GM21717 (cell line): Measurements from ENCODE around the gene NHSL2.
"Not testable (repeated sequence)": the region's sequence is repeated elsewhere in the genome, so short reads cannot be mapped to it uniquely, and the experiment has no call there.

ENCODE experiments used
- ATAC-seq: cut with Tn5 transposase; IDR thresholded peaks from one replicate; pipeline ENCODE4 v1.9.1; 2021; ENCODE audit warnings: mild to moderate bottlenecking, moderate library complexity; ENCODE audit not compliant: unreplicated experiment

Gene NHSL2

GRCh38 chrX:72146527-72146926 is 235.9 kb downstream of the NHSL2 start:
- no peak for ATAC-seq

- ATAC-seq, result no peak
Measured at GRCh38 chrX:72158773-72159172, 248.1 kb downstream of the NHSL2 start.

DNA sequence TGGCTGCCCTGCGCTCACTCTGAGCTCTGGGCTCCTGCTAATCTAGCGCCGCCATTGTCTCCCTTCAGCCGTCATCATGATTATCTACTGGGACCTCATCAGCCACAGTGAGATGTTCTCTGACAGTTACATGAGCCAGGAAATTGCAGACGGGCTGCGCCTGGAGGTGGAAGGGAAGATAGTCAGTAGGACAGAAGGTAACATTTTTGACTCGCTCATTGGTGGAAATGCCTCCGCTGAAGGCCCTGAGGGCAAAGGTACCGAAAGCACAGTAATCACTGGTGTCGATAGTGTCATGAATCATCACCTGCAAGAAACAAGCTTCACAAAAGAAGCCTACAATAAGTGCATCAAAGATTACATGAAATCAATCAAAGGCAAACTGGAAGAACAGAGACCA is 249.1 kb downstream of the NHSL2 start:
- ATAC-seq, result no peak

DNA sequence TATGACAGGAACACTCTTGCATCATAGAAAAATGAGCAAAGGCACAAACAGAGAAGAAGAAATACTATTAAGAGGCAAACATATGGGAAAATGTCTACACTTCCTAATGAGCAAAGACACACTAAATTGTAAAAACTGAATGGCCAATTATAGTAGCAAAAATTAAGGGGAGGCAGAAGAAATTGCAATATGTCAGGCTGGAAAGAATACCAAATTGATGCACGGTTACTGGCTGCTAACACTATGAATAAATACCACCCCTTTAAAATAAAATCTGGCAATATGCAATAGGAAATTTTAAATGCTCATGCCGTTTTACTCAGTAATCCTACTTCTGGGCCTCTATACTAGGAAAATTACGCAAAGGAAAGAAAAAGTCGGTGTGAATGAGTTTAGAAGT is 254.9 kb downstream of the NHSL2 start:
- no peak for ATAC-seq

GRCh38 chrX:72169008-72169728 is 258.5 kb downstream of the NHSL2 start:
- no peak for ATAC-seq

- ATAC-seq, result not testable (repeated sequence)
Measured at GRCh38 chrX:72176289-72176688, 265.6 kb downstream of the NHSL2 start.

GRCh38 chrX:72176981-72177380 is 266.3 kb downstream of the NHSL2 start:
- ATAC-seq, result no peak

DNA sequence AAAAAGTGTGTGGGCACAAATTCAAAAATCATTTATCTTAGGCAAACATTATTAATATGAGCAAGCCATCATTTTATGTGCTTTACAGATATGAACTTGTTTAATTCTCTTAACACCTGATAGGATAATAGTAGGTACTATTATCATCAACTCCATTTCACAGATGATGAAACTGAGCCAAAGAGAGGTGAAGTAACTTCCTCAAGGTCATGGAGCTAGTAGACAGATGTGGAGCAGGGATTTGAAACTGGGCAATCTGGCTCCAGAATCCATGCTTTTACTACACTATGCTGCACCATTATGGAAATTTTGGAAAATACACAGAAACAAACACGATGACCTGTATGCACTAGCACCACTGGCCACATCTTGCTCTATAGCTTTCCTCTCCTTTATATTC is 269.9 kb downstream of the NHSL2 start:
- ATAC-seq, result no peak

DNA sequence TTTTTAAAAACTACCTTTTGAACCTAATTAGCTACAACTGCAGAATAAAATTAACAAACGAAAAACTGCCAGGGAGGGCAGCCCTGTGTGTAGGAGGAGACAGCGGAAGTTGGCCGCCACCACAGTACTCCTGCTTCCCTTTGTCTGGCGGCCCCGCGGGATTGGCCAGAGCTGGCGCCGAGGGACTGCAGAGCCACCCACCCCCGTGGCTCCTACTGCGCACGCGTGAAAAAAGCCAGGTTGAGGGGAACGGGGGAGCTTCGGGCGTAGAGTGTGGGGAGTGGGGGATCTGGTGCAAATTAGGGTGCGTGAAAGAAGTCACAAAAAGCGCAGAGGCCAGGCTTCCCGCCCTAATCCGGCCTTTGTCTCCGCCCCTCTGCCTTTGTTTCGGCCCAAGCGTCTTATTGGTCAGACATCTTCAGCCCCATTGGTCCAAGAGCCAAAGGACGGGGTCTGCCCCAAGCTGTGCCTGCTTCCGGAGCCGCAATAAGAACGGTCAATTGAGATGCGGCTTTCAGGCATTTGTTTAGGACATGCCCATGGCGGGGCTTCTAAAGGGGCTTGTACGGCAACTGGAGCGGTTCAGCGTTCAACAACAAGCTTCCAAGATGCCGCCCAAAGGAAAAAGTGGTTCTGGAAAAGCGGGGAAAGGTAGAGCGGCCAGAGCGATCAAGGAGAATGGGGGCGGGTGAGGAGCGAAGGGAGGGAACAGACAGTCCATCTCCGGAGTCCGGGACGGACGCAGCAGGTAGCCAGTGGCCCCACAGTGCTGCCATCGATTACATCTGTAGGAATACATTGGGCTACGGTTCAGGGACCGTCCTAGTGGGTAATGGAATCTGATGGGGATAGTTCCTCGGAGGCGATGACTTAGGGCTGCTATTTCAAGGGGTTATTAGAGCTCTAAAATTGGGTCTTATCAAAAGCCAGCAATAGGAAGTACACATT is 270.8 kb downstream of the NHSL2 start, which contains the start of gene PIN4:
PIN4 (plus strand) TSS at position 580 of the 948 bp plus-strand sequence; CDS start at position 609, 29 bp downstream.
- peak; percentile 97 for ATAC-seq

- no peak for ATAC-seq
Measured at GRCh38 chrX:72182924-72183323, 272.3 kb downstream of the NHSL2 start.

GRCh38 chrX:72201836-72202536 is 291.3 kb downstream of the NHSL2 start:
- no peak for ATAC-seq
